RPMI8226 (cell line): ENCODE measurements around the gene TMEM114.
"Not testable (repeated sequence)": the region's sequence is repeated elsewhere in the genome, so short reads cannot be mapped to it uniquely, and the experiment has no call there.

Experiments used
- DNase-seq: peaks from one replicate; pipeline ENCODE4 v3.0.0-alpha.2; 2015

Gene TMEM114

GRCh38 chr16:8572919-8573724 lies 17.2 kb downstream of the TMEM114 start:
- peak; percentile 58 for DNase-seq

- no peak for DNase-seq
These were observed 18.0 kb downstream of the TMEM114 start for GRCh38 chr16:8572063-8572918.

DNA sequence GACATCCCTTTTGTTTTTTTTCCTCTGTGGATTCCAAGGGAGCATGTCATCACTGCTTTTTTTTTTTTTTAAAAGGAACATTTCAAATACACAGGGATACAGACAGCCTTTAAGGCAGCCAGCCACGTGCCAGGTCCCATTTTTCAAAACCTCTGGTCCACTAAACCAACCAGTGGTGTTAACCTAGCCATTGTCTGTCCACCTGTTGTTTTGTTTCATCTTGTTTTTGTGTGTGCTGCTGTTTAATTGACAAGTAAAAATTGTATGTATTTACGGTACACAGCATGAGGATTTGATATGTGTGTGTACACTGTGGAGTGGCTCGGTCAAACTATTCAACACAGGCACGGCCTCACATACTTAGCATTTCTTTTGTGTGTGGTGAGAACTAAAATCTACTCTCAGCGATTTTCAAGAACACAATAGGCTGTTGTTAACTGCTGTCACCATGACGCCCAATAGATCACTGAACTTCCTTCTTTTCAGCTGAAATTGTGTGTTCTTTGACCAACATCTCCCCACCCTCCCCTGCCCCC lies 19.2 kb downstream of the TMEM114 start:
- peak; percentile 55 for DNase-seq

DNA sequence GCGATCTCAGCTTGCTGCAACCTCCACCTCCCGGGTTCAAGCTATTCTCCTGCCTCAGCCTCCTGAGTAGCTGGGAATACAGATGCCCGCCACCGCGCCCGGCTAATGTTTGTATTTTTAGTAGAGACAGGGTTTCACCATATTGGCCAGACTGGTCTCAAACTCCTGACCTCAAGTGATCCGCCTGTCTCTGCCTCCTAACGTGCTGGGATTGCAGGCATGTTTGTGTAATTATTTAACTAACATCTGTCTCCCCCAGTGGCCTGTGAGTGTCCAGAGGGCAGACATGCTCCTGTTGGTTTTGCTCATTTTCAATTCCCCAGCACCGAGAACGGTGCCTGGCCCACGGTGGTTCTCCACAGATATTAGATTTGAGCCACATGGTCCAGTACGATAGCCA lies 19.9 kb downstream of the TMEM114 start:
- DNase-seq = not testable (repeated sequence)

- DNase-seq = no peak
These were observed 20.5 kb downstream of the TMEM114 start for GRCh38 chr16:8569650-8570346.

DNA sequence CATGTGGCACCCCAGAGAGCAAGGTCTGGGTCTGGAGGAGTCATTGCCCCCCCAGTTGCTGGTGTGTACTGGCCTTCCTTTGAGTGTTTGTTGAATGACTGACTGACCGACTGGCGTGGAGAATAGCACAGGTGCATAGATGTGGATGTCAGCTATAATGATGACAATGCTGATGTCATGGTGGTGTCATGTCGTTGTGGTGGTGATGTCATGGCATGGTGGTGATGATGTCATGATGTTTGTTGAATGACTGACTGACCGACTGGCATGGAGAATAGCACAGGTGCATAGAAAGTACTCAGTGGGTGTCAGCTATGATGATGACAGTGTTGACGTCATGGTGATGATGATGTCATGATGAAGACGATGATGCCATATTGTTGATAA lies 22.1 kb downstream of the TMEM114 start:
- no peak for DNase-seq

DNA sequence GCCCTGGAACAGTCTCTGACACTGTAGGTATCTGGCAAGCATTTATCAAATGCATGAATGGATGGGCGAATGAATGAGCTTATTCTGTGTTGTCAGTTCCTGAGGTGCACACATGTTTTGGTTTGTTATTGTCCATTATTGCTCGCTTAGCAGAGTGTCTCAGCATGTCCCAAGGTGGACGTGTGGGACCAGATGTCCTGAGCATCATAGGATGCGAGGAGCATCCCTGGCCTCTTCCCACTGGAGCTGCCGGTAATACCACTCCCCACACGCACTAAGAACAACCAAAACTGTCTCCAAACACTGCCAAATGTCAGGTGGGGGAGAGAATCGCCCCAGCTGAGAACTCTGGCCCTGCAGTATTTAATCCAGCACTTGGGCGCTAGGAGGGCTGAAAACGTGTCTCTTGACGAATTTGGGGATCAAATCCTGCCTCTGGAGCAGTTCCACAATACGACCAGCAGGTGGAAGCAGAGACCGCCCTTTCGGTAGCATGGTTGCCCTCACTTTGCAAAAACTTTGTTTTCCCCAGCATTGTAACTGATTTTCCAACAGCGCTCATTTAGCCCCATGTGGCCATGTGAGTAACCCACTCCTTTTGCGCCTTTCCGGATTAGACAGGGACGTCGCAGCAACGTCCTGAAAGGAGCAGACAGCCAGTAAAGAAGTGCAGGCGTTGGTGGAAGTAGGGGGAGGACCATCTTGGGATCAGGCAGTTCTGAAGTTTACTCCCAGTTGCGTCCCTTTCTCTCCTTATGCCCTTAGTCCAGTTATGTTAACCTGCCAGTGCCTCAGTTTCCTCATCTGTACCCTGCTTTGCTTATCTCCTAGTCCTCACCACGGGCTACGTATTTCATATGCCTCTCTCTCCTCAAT lies 22.7 kb downstream of the TMEM114 start:
- DNase-seq = peak; percentile 95

DNA sequence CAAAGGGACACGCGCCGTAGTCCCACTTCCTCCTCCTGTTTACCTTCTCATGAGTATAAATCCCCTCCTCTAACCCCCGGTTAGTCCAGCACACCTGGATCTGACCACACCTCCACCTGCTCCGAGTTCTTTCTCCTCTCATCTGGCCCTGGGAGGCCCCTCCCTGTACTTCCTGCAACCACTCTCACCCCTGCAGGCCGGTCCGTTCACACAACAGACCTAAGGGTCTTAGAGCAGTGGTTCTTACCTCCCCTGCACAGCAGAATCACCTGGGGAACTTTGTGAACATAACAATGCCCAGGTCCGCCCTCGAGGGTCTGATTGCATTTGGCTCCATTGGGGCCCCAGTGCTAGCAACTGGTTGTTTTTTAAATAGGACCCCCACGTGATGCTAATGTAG lies 24.8 kb downstream of the TMEM114 start:
- peak; percentile 41 for DNase-seq

DNA sequence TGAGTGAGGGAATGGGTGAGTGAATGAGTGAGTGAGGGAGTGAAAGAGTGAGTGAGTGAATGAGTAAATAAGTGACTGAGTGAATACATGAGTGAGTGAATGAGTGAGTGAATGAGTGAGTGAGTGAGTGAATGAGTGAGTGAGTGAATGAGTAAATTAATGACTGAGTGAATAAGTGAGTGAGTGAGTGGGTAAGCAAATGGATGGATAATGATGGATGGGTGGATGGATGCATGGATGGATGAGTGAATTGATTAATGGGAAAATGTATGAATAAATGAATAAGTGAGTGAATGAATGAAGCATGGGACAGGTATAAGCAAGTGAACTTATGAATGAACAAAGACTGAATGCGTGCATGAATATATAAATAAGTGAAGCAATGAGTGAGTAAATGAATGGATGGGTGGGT lies 25.4 kb downstream of the TMEM114 start:
- no peak for DNase-seq

DNA sequence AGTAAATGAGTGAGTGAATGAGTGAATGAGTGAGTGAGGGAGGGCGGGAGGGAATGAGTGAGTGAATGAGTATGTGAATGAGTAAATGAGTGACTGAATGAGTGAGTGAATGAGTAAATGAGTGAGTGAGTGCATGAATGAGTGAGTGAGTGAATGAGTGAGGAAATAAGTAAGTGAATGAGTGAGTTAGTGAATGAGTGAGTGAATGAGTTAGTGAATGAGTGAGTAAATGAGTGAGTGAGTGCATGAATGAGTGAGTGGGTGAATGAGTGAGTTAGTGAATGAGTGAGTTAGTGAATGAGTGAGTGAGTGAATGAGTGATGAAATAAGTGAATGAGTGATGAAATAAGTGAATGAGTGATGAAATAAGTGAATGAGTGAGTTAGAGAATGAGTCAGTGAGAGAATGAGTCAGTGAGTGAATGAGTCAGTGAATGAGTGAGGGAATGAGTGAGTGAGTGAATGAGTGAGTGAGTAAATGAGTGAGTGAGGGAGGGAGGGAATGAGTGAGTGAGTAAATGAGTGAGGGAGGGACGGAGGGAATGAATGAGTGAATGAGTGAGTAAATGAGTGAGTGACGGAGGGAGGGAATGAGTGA lies 26.3 kb downstream of the TMEM114 start:
- DNase-seq = not testable (repeated sequence)

DNA sequence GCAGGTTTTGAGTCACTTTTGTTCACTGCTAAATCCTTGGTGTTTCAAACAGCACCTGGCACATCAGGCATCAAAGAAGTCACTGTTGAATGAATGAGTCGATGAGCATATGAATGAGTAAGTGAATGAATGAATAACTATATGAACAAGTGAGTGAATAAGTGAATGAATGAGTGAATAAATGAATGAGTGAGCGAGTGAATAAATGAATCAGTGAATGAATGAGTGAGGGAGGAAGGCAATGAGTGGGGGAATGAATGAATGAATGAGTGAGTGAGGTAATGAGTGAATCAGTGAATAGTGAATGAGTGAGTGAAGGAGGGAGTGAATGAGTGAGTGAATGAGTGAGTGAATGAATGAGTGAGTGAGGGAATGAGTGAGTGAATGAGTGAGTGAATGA lies 28.8 kb downstream of the TMEM114 start:
- DNase-seq = no peak

- DNase-seq = no peak
These were observed 34.9 kb downstream of the TMEM114 start for GRCh38 chr16:8555400-8555799.

- DNase-seq = no peak
These were observed 35.4 kb downstream of the TMEM114 start for GRCh38 chr16:8554881-8555280.

DNA sequence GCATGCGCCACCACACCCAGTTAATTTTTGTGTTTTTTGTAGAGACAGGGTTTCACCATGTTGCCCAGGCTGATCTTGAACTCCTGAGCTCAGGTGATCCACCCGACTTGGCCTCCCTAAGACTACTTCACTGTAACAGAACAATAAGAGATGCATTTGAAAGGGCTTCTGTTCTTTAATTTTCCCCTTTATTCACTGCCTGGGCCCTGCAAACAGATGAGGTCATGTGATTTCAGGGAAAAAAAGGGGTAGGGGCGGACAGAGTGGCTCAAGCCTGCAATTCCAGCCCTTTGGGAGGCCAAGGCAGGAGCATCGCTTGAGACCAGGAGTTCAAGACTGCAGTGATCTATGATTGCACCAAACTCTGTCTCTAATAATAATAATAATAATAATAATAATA lies 36.3 kb downstream of the TMEM114 start:
- DNase-seq = no peak

- DNase-seq = no peak
These were observed 37.7 kb downstream of the TMEM114 start for GRCh38 chr16:8552487-8553221.

DNA sequence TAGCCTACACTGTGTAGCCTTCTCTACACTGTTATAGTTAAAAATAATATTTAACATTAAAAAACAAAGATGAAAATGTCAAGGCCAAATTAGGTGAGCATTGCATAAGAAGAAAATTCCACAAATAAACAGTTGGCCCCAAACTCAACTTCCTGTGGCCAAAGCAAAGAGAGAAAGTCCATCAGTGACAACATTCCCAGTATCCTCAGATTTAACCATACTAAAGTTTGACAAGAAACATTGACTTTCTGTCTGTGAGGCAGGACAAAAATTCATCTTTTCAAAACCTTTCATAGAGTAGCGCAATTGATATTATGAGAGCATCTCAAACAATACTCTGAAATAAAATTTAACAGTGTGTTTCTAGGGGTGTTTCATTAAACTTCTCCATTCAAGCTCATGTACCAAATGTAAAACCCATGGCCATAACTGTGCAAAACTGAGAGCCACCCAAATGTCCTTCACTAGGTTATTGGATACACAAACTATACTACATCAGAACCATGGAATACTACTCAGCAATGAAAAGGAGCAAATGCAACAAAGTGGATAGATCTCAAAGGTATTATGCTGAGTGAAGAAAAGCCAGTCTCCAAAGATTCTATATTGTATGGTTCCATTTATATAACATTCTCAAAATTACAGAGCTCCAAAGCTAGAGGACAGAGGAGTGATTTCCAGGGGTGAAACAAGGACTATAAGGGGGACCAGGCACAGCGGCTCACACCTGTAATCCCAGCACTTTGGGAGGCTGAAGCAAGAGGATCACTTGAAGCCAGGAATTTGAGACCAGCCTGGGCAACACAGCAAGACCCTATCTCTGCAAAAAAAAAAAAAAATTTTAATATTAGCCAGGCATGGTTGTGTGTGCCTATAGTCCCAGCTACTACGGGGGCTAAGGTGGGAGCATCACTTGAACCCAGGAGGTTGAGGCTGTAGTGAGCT lies 38.7 kb downstream of the TMEM114 start:
- no peak for DNase-seq

- DNase-seq = no peak
These were observed 39.5 kb downstream of the TMEM114 start for GRCh38 chr16:8550728-8551387.

DNA sequence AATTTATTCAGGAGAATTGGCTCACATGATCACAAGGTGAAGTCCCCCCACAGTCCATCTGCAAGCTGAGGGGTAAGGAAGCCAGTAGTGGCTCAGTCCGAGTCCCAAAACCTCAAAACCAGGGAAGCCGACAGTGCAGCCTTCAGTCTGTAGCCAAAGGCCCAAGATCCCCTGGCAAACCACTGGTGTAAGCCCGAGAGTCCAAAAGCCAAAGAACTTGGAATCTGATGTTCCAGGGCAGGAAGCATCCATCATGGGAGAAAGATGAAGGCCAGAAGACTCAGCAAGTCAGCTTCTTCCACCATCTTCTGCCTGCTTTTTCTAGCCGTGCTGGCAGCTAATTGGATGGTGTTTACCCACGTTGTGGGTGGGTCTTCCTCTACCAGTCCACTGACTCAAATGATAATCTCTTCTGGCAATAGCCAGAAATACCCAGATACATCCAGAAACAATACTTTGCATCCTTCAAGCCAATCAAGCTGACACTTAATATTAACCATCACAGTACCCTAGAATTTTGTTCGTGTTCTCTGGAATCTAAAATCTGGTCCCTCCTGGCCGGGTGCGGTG lies 40.4 kb downstream of the TMEM114 start:
- no peak for DNase-seq

DNA sequence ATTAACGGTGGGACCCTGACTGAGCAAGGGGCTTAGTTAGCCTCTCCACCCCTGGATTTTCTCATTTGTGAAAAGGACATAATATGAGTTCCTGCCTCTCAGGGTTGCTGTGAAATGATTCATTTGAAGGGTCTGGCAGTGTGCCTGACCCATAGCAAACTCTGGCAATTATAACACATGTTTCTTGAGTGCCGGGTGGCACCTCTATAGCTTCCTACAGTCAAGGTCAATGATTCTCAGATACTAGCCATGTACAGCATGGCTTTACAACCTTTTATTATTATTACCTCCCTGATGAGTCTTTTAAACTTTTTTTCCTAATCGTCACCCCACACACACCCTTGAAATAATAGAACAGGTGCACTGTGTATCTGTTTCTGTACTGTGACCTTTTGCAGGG lies 42.1 kb downstream of the TMEM114 start:
- no peak for DNase-seq
